NCI-H1092 (cell line): Measurements from ENCODE around the gene CABP5.

Experiments used
- DNase-seq: peaks from one replicate; lab custom pipeline; 2025; lab: John Stamatoyannopoulos, UW

CABP5 gene

DNA sequence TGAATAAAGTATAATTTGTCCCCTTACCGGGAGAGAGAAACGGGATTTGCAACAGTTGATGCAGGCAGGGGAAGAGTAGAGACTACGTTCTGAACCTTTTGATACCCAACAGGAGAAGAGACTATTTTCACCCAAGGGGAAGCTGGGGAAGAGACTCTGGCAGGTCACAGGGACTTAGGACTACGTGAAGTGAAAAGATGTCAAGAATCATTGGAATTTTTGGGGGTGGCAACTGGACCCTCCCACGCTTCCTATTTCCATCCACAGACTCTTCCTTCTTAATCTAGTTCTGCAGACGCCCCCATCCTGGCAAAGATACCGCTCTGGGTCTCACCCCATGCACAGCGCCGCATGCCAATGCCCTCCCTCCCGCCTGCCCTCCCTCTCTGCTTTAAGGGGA lies 13.8 kb downstream of the CABP5 start:
- DNase-seq, result no peak

DNA sequence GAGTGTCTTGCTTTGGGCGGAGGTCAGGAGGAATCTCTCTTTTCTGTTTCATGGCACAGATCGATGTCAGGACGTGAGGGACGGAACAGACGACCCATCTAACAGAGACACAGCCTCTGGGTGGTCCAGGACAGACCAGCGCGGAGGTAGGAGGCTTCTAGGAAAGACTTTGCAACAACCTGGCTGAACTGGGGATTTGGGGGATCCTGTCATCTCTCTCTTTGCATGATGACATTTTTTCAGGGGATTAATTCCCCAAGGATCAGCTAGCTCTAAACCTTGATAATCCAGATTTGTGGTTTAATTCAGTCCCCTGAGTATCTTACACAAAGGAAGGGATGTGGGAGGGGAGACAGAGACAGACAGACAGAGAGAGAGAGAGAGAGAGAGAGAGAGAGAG lies 14.4 kb downstream of the CABP5 start:
- no peak for DNase-seq

DNA sequence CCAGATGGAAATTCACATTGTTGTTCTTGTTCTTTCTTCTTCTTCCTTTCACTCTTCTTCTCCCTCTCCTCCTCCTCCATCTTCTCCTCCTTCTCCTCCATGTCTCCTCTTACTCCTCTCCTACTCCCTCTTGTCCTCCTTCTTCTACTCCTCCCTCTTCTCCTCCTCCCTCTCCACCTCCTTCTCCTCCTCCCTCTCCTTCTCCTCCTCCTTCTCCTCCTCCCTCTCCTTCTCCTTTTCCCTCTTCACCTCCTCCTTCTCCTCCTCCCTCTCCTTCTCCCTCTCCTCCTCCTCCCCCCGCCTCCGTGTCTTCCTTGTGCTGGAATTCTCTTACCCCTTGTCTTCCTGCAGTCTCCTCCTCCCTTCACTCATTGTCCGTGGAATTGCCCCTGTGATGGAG lies 18.4 kb downstream of the CABP5 start:
- DNase-seq, result no peak

DNA sequence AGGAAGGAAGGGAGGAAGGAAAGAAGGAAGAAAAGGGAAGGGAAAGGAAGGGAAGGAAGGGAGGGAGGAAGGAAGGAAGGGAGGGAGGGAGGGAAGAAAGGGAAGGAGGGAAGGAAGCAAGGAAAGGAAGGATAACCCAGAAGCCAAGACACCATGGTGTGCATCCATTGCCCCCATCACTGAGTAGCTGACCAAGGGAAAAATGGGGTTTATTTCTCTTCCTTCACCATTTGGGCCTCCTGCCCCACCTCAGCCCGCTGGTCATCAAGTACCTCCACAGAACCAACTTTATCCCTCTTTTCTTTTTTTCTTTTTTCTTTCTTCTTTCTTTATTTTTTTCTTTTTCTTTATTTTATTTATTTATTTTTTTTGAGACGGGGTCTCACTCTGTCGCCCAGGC lies 20.4 kb downstream of the CABP5 start:
- DNase-seq, result no peak

DNA sequence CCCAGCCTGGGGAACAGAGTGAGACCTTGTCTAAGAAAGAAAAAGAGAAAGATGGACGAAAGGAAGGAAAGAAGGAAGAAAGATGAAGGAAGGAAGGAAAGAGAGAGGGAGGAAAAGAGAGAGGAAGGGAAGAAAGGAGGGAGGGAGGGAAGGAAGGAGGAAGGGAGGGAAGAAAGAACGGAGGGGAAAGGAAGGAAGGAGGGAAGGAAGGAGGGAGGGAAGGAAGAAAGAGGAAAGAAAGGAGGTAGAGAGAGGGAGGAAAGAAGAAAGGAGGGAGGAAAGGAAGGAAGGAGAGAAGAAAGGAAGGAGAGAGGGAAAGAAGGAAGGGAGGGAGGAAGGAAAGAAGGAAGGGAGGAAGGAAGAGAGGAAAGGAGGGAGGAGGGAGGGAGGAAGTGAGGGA lies 20.9 kb downstream of the CABP5 start:
- DNase-seq, result no peak

DNA sequence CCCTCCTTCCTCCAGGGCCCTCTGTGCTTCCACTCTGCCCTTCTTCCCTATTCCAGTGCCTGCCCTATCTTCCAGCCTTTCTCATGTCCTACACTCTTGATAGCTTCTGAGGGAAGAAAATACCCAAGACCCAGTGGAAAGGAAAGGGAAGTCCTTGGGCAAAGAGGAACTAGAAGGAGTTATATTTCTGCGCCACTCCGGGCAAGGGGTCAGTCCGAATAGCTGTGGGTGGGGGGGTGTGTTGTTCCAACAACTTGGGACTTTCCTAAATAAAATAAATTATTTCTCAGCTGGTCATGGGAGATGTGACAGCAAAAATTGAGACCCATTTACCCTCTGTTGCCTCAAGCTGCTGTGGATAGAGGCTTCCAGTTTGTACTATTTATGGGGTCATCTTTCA lies 23.2 kb downstream of the CABP5 start:
- no peak for DNase-seq

DNA sequence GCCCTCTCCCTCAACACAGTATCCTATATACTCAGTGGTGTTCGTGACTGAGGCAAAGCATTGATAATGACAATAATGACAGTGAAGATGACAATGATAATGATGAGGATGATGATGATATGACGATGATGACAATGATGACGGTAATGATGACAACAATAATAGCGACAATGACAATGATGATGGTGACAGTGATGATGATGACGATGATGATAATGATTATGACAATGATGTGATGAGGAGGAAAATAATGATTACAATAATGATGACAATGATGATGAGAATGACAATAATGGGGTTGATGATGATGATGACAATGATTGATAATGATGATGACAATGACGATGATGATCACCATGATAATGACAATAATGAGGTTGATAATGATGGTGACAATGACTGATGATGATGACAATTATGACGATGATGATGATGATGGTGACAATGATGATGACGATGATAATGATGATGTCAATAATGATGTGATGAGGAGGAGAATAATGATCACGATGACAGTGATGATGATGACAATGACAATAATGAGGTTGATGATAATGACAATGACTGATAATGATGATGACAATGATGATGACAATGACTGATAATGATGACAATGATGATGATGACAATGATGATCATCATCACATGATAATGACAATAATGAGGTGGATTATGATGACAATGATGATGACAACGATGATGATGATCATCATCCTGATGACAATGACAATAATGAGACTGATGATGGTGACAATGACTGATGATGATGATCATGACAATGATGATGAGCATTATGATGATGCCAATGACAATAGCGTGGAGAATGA lies 32.7 kb downstream of the CABP5 start:
- DNase-seq, result no peak

DNA sequence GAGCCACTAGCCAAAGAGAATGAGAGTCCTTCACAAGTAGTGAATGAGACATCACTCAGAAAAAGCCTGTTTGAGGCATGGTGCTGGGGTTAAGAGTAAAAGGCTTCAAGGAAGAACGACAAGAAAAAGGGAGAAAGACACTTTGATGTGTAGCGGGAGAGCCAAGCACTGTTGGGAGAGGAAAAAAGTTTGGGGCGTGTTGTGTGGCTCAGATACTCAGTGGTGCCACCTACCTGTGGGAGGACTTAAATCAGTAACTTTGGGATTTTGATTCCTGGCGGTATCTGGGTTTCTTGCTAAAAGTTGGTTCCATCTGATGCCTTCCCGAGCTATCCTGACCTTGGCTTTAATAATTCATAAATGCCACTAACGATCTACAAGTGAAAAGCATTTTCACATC lies 37.1 kb downstream of the CABP5 start:
- no peak for DNase-seq

DNA sequence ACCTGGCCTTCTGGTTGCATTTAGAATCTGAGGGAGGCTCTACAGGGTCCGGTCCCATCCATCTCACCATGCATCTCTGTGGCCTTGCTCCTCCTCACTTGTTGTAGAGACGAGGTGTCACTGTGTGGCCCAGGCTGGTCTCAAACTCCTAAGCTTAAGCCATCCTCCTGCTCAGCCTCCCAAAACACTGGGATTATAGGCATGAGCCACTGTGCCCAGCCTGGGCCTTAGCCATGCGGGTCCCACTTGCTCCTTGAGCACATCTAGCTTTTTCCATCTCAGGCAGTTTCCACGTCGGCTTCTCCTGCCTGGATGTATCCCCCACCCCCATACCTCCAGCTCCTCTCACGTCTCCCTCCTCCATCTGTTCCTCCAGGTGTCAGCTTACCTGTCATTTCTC lies 39.6 kb downstream of the CABP5 start:
- no peak for DNase-seq

DNA sequence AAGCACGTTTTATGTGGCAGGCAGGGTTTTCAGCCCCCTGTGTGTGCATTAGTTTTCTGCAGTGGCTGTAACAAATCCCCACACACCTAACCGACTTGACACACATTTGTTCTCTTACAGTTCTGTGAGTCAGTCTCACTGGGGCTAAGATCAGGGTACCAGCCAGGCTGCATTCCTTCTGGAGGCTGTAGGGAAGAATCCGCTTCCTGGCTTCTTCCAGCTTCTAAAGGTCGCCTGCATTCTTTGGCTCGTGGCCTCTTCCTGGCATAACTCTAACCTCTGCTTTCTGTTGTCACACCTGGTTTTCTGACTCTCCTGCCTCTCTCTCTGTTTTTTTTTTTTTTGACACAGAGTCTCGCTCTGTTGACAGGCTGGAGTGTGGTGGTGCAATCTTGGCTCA lies 43.0 kb downstream of the CABP5 start:
- no peak for DNase-seq

DNA sequence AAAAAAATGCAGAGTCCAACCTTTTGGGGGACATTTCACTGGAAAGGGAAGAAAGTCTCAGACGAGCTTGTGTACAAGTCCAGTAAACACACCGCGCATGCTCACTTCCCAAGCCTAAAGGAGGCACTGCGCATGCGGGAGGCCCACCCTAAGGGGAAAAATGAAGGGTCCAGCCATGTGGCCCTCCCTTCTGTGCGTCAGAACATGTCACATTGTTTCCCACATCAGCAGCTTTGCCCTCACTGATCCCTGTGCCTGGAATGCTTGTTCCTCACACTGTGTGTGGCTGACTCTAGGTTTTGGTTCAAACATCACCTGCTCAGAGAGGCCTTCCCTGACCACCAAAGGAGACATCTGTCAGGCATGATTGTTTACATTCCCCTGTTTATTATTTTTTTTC lies 45.1 kb downstream of the CABP5 start:
- no peak for DNase-seq

DNA sequence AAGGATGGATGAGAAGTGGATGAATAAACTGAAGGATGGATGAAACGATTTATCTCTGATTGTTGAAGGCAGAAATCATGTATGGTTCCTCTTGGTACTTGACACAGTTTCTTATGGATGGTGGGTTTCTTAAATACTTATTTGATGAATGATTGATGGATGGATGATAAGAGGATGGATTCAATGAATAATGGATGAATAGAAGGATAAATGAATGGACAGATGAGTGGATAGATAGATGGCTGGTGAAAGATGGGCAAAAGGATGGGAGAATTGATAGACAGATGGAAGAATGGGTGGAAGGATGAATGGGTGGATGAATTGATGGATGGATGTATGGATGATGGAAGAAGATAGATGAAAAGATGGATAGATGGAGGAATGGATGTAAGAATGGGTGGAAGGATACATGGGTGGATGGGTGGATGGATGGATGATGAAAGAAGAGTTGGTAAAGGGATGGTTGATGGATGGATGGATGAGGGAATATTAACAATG lies 47.6 kb downstream of the CABP5 start:
- no peak for DNase-seq

DNA sequence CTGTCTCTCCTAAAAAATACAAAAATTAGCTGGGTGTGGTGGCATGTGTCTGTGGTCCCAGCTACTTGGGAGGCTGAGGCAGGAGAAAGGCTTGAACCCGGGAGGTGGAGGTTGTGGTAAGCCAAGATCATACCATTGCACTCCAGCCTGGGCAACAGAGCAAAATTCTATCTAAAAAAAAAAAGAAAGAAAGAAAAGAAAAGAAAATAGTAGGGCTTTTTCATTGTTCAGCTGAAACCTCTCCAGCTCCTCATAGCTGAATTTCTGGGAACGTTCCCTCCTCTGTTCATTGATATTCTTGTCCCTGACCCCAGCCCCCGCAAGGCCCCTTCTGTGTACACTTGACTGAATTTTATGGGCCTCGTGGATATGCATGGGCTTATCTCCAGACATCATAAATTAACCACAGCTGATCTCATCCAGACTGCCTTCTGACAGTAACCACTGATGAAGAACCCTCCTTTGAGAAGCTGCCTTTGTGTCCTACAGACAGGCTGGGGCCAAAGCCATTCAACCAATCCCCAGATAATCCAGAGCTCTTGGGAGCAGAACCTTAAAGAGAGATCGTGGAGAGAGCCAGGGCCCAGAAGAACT lies 49.6 kb downstream of the CABP5 start, which contains the start of gene ELSPBP1:
Gene ELSPBP1, plus strand, starts transcription at position 424 of the 594 bp plus-strand sequence. CDS start 14,036 bp downstream, outside the sequence.
- no peak for DNase-seq

DNA sequence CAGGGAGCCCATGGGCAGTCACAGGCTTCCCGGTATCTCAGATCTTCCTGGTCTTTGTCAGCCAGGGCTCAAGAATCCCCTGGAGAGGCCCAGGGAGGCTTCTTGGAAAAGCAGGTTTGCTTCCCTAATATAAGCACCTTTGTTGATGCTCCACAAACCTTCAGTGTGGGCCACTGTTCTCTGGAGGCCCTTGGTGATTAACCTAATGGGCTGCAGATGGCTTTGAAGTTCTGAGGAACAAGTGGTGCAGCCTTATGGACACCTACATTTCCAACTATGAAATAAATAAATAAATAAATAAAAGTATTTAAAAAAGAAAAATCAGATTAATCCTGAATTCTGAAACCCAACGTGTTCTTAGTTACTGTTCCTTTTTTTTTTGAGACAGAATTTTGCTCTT lies 51.8 kb downstream of the CABP5 start, which contains the start of gene BSPH1:
Gene BSPH1, minus strand, starts transcription at position 101 of the 400 bp plus-strand sequence. Its CDS starts 89 bp downstream, at position 12.
- no peak for DNase-seq

DNA sequence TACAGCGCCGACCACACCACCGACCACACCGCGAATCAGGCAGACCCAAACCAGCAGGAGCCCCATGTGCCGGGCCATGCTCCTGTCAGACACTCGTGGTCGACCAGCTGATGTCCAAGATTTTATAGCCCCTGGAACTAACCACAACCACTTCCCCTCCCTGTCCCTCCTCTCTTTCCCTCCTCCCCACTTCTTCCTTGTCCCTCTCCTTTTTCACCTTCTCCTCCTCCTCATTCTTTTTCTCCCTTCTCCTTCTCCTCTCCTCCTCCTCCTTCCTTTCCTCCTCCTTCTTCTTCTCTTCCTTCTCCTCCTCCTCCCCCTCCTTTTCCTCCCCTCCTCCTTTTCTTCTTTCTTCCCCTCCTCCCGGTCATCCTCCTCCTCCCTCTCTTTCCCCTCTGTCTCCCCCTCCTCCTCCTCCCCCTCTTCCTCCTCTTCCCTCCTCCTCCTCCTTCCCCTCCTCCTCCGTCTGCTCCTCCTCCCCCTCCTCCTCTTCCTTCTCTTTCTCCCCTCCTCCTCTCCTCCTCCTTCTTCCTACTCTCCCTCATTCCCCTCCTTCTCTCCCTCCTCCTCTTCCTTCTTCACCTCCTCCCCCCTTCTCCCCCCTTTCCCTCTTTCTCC lies 52.6 kb downstream of the CABP5 start:
- DNase-seq, result no peak
